ENCODE measurements around the gene BABAM1. TPM values are rescaled to one million over a fixed set of nuclear protein-coding genes. Genes with fewer than 3 reads are reported as not detected.
"Not testable (repeated sequence)": the region's sequence is repeated elsewhere in the genome, so short reads cannot be mapped to it uniquely, and the experiment has no call there.

The BABAM1 gene
- total RNA-seq, 1 donor from 2014 or later = 79.1 TPM

GRCh38 chr19:17286752-17287151 is 19.5 kb downstream of the BABAM1 start:
- H3K27ac Mint-ChIP-seq (ENCODE audit: unreplicated experiment) = no peak overlapping the region
- no peak for TF ChIP-seq CTCF (conservative IDR thresholded peaks at IDR 0.05)
- H3K36me3 Mint-ChIP-seq (ENCODE audit: low read depth) = no peaks in the 10 kb centered on the region
- H3K4me1 Mint-ChIP-seq = peaks cover 10% of the 10 kb centered on the region
- no peak overlapping the region for H3K4me3 Mint-ChIP-seq
- peaks cover 13% of the 10 kb centered on the region for H3K27me3 Mint-ChIP-seq (ENCODE audit: low read depth)
- no peaks in the 10 kb centered on the region for H3K9me3 Mint-ChIP-seq
- no peak for DNase-seq (ENCODE audit: low read depth, low spot score)

GRCh38 chr19:17289489-17289888 is 22.2 kb downstream of the BABAM1 start:
- H3K4me1 Mint-ChIP-seq = peaks cover 12% of the 10 kb centered on the region
- no peaks in the 10 kb centered on the region for H3K36me3 Mint-ChIP-seq (ENCODE audit: low read depth)
- no peak for TF ChIP-seq CTCF (conservative IDR thresholded peaks at IDR 0.05)
- DNase-seq (ENCODE audit: low read depth, low spot score) = peak; percentile 78
- peaks cover 6% of the 10 kb centered on the region for H3K27me3 Mint-ChIP-seq (ENCODE audit: low read depth)
- H3K9me3 Mint-ChIP-seq = no peaks in the 10 kb centered on the region
- H3K27ac Mint-ChIP-seq (ENCODE audit: unreplicated experiment) = no peak overlapping the region
- peak overlapping the region; percentile 72 for H3K4me3 Mint-ChIP-seq

- Mint-ChIP-seq H3K4me3 (peak overlapping the region; percentile 90), H3K36me3 (ENCODE audit: low read depth) (peaks cover 4% of the 10 kb centered on the region), H3K4me1 (peaks cover 12% of the 10 kb centered on the region), H3K9me3 (no peaks in the 10 kb centered on the region), H3K27ac (ENCODE audit: unreplicated experiment) (peak overlapping the region; percentile 27), H3K27me3 (ENCODE audit: low read depth) (peaks cover 6% of the 10 kb centered on the region)
- peak; percentile 71 for TF ChIP-seq CTCF (conservative IDR thresholded peaks at IDR 0.05)
- DNase-seq (ENCODE audit: low read depth, low spot score) = peak; percentile 76
Measured at GRCh38 chr19:17292301-17293074, 25.2 kb downstream of the BABAM1 start.

- H3K4me3 Mint-ChIP-seq = peak overlapping the region; percentile 47
- no peak for TF ChIP-seq CTCF (conservative IDR thresholded peaks at IDR 0.05)
- DNase-seq (ENCODE audit: low read depth, low spot score) = no peak
- H3K27ac Mint-ChIP-seq (ENCODE audit: unreplicated experiment) = no peak overlapping the region
- peaks cover 8% of the 10 kb centered on the region for H3K36me3 Mint-ChIP-seq (ENCODE audit: low read depth)
- no peaks in the 10 kb centered on the region for H3K9me3 Mint-ChIP-seq
- peaks cover 6% of the 10 kb centered on the region for H3K27me3 Mint-ChIP-seq (ENCODE audit: low read depth)
- peaks cover 12% of the 10 kb centered on the region for H3K4me1 Mint-ChIP-seq
Measured at GRCh38 chr19:17293605-17294004, 26.4 kb downstream of the BABAM1 start.

DNA sequence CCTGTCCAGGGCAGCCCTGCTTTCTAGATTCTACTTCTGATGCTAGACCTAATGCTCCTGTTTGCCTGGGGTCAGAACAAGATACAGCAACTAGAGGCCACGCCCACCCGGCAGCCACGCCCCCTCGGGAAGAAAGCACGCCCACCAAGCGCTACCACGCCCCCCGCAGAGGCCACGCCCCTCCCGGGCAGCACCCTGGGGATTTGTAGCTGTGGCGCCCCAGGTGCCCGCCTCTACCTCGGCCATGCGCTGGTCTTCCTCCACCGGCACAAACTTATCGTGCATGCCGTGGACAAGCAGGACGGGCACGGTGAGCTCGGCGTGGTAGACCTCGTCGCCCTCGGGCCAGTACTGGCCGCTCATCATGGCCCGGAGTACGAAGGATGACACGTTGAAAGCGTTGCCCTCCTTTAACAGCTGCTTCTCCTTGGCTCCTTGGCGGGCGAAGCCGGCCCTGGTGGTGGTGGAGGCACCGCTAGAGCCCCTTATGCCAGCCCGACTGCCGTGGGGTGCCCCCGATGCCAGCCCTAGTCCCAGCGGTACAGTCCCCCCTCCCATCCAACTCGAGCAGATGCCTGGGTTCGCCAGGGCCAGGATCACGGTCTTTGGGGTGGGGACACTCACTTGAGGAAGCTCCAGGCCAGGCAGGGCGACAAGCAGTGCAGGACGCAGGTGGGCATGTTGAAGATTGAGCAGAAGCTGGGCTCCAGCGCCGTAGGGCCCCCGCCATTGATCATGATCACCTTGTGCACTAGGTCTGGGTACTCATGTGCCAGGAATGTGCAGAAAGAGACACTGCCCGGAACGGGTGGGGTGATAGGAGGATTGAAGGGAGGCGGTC is 27.0 kb downstream of the BABAM1 start:
- peaks cover 11% of the 10 kb centered on the region for H3K36me3 Mint-ChIP-seq (ENCODE audit: low read depth)
- no peaks in the 10 kb centered on the region for H3K9me3 Mint-ChIP-seq
- H3K4me1 Mint-ChIP-seq = peaks cover 12% of the 10 kb centered on the region
- peak; percentile 37 for DNase-seq (ENCODE audit: low read depth, low spot score)
- H3K4me3 Mint-ChIP-seq = peak overlapping the region; percentile 47
- no peak for TF ChIP-seq CTCF (conservative IDR thresholded peaks at IDR 0.05)
- no peak overlapping the region for H3K27ac Mint-ChIP-seq (ENCODE audit: unreplicated experiment)
- H3K27me3 Mint-ChIP-seq (ENCODE audit: low read depth) = peaks cover 6% of the 10 kb centered on the region

DNA sequence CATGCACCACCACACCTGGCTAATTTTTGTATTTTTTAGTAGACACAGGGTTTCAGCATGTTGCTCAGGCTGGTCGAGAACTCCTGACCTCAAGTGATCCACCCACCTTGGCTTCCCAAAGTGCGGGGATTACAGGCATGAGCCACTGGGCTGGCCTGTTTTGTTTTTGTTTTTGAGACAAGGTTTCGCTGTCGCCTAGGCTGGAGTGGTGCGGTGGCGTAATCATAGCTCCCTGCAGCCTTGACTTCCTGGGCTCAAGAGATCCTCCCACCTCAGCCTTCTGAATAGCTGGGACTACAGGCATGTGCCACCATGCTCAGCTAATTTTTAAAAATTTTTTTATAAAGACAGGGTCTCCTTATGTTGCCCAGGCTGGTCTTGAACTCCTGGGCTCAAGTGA is 28.3 kb downstream of the BABAM1 start:
- not testable (repeated sequence) for H3K27ac Mint-ChIP-seq (ENCODE audit: unreplicated experiment); H3K9me3 Mint-ChIP-seq; H3K4me1 Mint-ChIP-seq; H3K4me3 Mint-ChIP-seq; DNase-seq (ENCODE audit: low read depth, low spot score); H3K27me3 Mint-ChIP-seq (ENCODE audit: low read depth)
- H3K36me3 Mint-ChIP-seq (ENCODE audit: low read depth) = peaks cover 11% of the 10 kb centered on the region

All from neural crest cell (in vitro differentiated cells).